NCI-H2081 (cell line): ENCODE results near the gene NEAT1.

Source experiments
- DNase-seq, 2 experiments: peaks; one replicate each; lab custom pipeline; 2025; lab: John Stamatoyannopoulos, UW

The NEAT1 gene

GRCh38 chr11:65479184-65480145 is 56.9 kb downstream of the NEAT1 start:
- DNase-seq: peak; percentile 34 to 61

- DNase-seq: no peak
Observed at GRCh38 chr11:65482306-65482850, 59.8 kb downstream of the NEAT1 start.

GRCh38 chr11:65485920-65486219 is 63.3 kb downstream of the NEAT1 start:
- DNase-seq: no peak

GRCh38 chr11:65486570-65487466 is 64.2 kb downstream of the NEAT1 start:
- DNase-seq: no peak

GRCh38 chr11:65487467-65488272 is 65.1 kb downstream of the NEAT1 start:
- peak; percentile 96 to 99 for DNase-seq

- no peak for DNase-seq
Observed at GRCh38 chr11:65488273-65489034, 65.9 kb downstream of the NEAT1 start.

GRCh38 chr11:65489035-65489705 is 66.6 kb downstream of the NEAT1 start:
- DNase-seq: no peak

GRCh38 chr11:65489706-65490320 is 67.2 kb downstream of the NEAT1 start:
- DNase-seq: no peak

- DNase-seq: no peak
Observed at GRCh38 chr11:65491163-65491465, 68.5 kb downstream of the NEAT1 start.

- DNase-seq: peak; percentile 87 to 95
Observed at GRCh38 chr11:65491614-65492386, 69.2 kb downstream of the NEAT1 start.

- no peak for DNase-seq
Observed at GRCh38 chr11:65492387-65492636, 69.7 kb downstream of the NEAT1 start.

- DNase-seq: no peak
Observed at GRCh38 chr11:65492637-65493366, 70.2 kb downstream of the NEAT1 start.

GRCh38 chr11:65493367-65494176 is 71.0 kb downstream of the NEAT1 start:
- DNase-seq: no peak
